ENCODE measurements around the gene CDHR1.

DNA sequence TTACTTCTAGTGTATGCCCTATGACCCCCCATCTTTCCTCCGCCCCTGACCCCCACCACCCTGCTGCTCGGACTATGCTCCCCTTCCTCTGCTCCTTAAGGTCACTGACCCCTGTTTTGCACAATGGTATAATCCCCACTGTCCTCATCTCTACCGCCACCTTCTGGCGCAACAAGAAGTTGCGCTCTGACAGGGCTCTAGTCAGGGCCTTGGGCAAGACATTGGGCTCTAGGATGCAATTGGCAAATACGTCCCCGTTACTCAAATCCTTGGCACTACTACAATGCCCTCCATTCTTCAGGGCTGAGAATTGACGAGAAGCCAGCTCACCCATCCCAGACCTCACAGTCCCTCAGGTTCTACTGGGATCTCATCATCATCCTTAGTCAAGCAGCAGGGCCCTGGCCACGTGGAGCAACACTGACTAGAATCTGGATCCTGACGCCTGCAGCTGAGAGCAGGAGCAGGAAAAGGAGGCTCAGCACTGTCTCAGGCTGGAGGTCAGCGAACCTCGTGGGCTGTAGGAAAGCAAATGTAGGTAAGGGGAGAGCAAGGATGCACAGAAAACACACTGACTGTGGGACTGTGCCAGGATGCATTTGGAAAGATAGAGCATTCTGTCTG lies 20.4 kb downstream of the CDHR1 start:
- TF ChIP-seq ZNF274 (IDR thresholded peaks at IDR 0.05; ENCODE audit: low read depth, low read length) (no peak), SUZ12 (IDR thresholded peaks at IDR 0.05; ENCODE audit: extremely low read depth, insufficient read depth, insufficient read length) (no peak)

All from NT2/D1 (cell line).